Spleen (tissue), 7 donors: Measurements from ENCODE around the gene KIAA0586.

Experiments used
- CTCF ChIP-seq, 11 experiments: fragments of 200-600 bp in 7 of 11; fragments of 450-650 bp in 4 of 11; sonication (generic) in 4 of 11; IDR thresholded peaks in 8 of 11; conservative IDR thresholded peaks in 3 of 11; 1 replicate in 7 of 11; 2 replicates in 4 of 11; pipeline versions ENCODE4 v1.4.0 to v1.8.0; 2016 to 2021; ENCODE audit warnings: antibody characterized with exemption in 11 of 11, inconsistent platforms in 4 of 11, mild to moderate bottlenecking in 1 of 11
- POLR2A ChIP-seq, 3 donors: fragments of 450-650 bp; IDR thresholded peaks; one replicate each; pipeline ENCODE4 v1.5.1; 2017; ENCODE audit warnings: antibody characterized with exemption in 3 of 3, mild to moderate bottlenecking in 1 of 3
- donor health status: DM: no; HTN: no; CAD: no; lungs with moderate emphysema.
- donor health status: DM: no; HTN: no; CAD: no.
- donor health status: DM: no; HTN: no; CAD: no.

DNA sequence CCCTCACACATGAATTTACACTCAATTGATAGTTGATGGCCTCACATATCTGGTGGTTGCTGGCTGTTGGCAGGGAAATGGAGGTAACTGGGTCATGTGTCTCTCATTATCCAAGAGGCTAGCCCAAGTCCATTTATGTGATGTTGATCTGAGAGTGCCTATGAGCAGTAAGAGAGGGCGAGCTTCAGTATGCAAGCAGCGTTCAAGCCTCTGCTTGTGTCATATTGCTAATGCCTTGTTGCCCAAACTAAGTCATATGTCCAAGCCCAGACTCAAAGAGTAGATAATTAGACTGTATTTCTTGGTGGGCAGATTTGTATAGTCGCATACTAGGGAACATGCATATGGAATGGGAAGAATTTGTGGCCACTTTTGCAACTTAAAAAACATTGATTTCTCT is 126.4 kb downstream of the KIAA0586 start:
- TF ChIP-seq POLR2A (IDR thresholded peaks at IDR 0.05) (no peak), CTCF (IDR thresholded peaks at IDR 0.05 in 8 of 11, conservative IDR thresholded peaks at IDR 0.05 in 3 of 11) (no peak)
